ENCODE measurements around the gene FBN2.

Gene FBN2

GRCh38 chr5:128300181-128300580 is 237.9 kb downstream of the FBN2 start:
- TF ChIP-seq CTCF (IDR thresholded peaks at IDR 0.05; ENCODE audit: low read depth, low read length), result no peak
- DNase-seq (ENCODE audit: extremely low read depth, low read depth), result no peak

- DNase-seq (ENCODE audit: extremely low read depth, low read depth), result no peak
- TF ChIP-seq CTCF (IDR thresholded peaks at IDR 0.05; ENCODE audit: low read depth, low read length), result no peak
Observed at GRCh38 chr5:128290152-128290858, 247.7 kb downstream of the FBN2 start.

GRCh38 chr5:128287740-128288139 is 250.3 kb downstream of the FBN2 start:
- TF ChIP-seq CTCF (IDR thresholded peaks at IDR 0.05; ENCODE audit: low read depth, low read length), result no peak
- no peak for DNase-seq (ENCODE audit: extremely low read depth, low read depth)

- no peak for DNase-seq (ENCODE audit: extremely low read depth, low read depth)
- TF ChIP-seq CTCF (IDR thresholded peaks at IDR 0.05; ENCODE audit: low read depth, low read length), result no peak
Observed at GRCh38 chr5:128284236-128284635, 253.8 kb downstream of the FBN2 start.

DNA sequence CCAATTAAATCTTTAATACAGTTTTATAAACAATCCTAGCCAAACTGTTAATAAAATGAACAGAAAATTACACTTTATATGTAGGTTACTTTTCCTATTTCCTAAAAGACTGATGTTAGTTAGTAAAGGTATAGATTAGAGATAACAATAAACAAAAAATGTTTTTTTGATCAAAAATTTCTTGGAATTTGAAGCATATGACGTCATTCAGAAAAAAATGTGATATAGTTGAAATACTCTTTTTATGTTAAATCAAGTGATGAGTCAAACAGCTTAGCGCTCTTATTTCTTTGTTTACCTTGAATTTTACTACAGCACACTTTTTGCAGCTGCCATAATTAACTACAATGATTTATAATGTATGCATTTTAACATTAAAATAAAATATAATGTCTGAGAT is 258.7 kb downstream of the FBN2 start:
- no peak for TF ChIP-seq CTCF (IDR thresholded peaks at IDR 0.05; ENCODE audit: low read depth, low read length)
- no peak for DNase-seq (ENCODE audit: extremely low read depth, low read depth)

- DNase-seq (ENCODE audit: extremely low read depth, low read depth), result no peak
- no peak for TF ChIP-seq CTCF (IDR thresholded peaks at IDR 0.05; ENCODE audit: low read depth, low read length)
Observed at GRCh38 chr5:128276537-128277216, 261.4 kb downstream of the FBN2 start.

GRCh38 chr5:128274441-128274840 is 263.6 kb downstream of the FBN2 start:
- no peak for TF ChIP-seq CTCF (IDR thresholded peaks at IDR 0.05; ENCODE audit: low read depth, low read length)
- no peak for DNase-seq (ENCODE audit: extremely low read depth, low read depth)
